Stimulated activated CD4-positive, alpha-beta T cell treated with anti-CD3 and anti-CD28 coated beads, Interleukin-1b, Interleukin-23, amount 100 ng/mL, for 1 hour (primary cell): ENCODE measurements around the gene TRABD.
A peak's percentile ranks its signal among the peaks of the same experiment; 100 is the strongest.

Source experiments
- DNase-seq, 2 donors: peaks; one replicate each; pipeline ENCODE4 v3.0.0-alpha.2; 2020; ENCODE audit warnings: low read depth in 2 of 2

Gene TRABD

GRCh38 chr22:50186761-50187523 lies 1.2 kb downstream of the TRABD start:
- DNase-seq: no peak

- no peak for DNase-seq
Measured at GRCh38 chr22:50188356-50188755, 2.6 kb downstream of the TRABD start.

- no peak for DNase-seq
Measured at GRCh38 chr22:50189184-50189848, 3.6 kb downstream of the TRABD start.

GRCh38 chr22:50189849-50190181 lies 4.1 kb downstream of the TRABD start:
- no peak for DNase-seq

- peak; percentile 49 to 59 for DNase-seq
Measured at GRCh38 chr22:50190182-50190940, 4.6 kb downstream of the TRABD start.

- DNase-seq: peak in 1 of 2 donors; percentile 58
Measured at GRCh38 chr22:50190941-50191741, 5.4 kb downstream of the TRABD start.

GRCh38 chr22:50192436-50193204 lies 6.9 kb downstream of the TRABD start:
- DNase-seq: no peak

GRCh38 chr22:50193621-50194020 lies 7.9 kb downstream of the TRABD start:
- no peak for DNase-seq

GRCh38 chr22:50194037-50194805 lies 8.5 kb downstream of the TRABD start:
- DNase-seq: no peak

- DNase-seq: no peak
Measured at GRCh38 chr22:50196256-50196655, 10.5 kb downstream of the TRABD start.

- DNase-seq: no peak
Measured at GRCh38 chr22:50197000-50197800, 11.5 kb downstream of the TRABD start.

- no peak for DNase-seq
Measured at GRCh38 chr22:50197856-50198623, 12.3 kb downstream of the TRABD start.

- DNase-seq: no peak
Measured at GRCh38 chr22:50198624-50199017, 12.9 kb downstream of the TRABD start.

- no peak for DNase-seq
Measured at GRCh38 chr22:50199251-50199721, 13.6 kb downstream of the TRABD start.

GRCh38 chr22:50199829-50200460 lies 14.2 kb downstream of the TRABD start:
- DNase-seq: no peak

- peak; percentile 85 to 87 for DNase-seq
Measured at GRCh38 chr22:50200461-50201190, 14.9 kb downstream of the TRABD start, which contains the start of gene SELENOO. Gene SELENOO (plus strand): TSS chr22:50201011. CDS start chr22:50201037, 26 bp downstream.
